DOHH2 (cell line): ENCODE data around the gene SOHLH2.

Experiments used
- H3F3A ChIP-seq: fragments of 200-600 bp; sonication (generic), shearing (Covaris generic); 2 replicates; pipeline ENCODE4 v1.6.0; 2016; ENCODE audit warnings: antibody characterized with exemption, mild to moderate bottlenecking; ENCODE audit not compliant: control insufficient read depth, insufficient read depth
- H3K27ac ChIP-seq: fragments of 200-600 bp; sonication (generic); 2 replicates; pipeline ENCODE4 v1.5.1; 2014; ENCODE audit warnings: low read depth, mild to moderate bottlenecking, low read length, moderate library complexity
- H3K27me3 ChIP-seq: fragments of 200-600 bp; sonication (generic); 2 replicates; pipeline ENCODE4 v1.6.1; 2014; ENCODE audit warnings: mild to moderate bottlenecking, low read length, mixed read lengths; ENCODE audit not compliant: control insufficient read depth
- H3K36me3 ChIP-seq: fragments of 200-600 bp; sonication (generic); 2 replicates; pipeline ENCODE4 v1.6.1; 2014; ENCODE audit warnings: mild to moderate bottlenecking, low read length, moderate library complexity, mixed read lengths; ENCODE audit not compliant: control insufficient read depth
- H3K4me1 ChIP-seq: fragments of 200-600 bp; sonication (generic); 2 replicates; pipeline ENCODE4 v1.6.1; 2014; ENCODE audit warnings: mild to moderate bottlenecking, low read length, mixed read lengths; ENCODE audit not compliant: control insufficient read depth
- H3K4me2 ChIP-seq: fragments of 200-600 bp; sonication (generic); 2 replicates; pipeline ENCODE4 v1.6.0; 2014; ENCODE audit warnings: mild to moderate bottlenecking, low read length, moderate library complexity
- H3K4me3 ChIP-seq: fragments of 200-600 bp; sonication (generic); 2 replicates; pipeline ENCODE4 v1.5.1; 2014; ENCODE audit warnings: mild to moderate bottlenecking, low read length, mixed read lengths
- H3K79me2 ChIP-seq: fragments of 200-600 bp; sonication (generic); 2 replicates; pipeline ENCODE4 v1.6.1; 2014; ENCODE audit warnings: mild to moderate bottlenecking, low read length, mixed read lengths; ENCODE audit not compliant: control insufficient read depth
- H3K9me2 ChIP-seq: fragments of 200-600 bp; sonication (generic); replicated peaks from 2 replicates; pipeline ENCODE4 v1.6.1; 2014; ENCODE audit warnings: mild to moderate bottlenecking, low read length, mixed read lengths; ENCODE audit not compliant: control insufficient read depth
- H3K9me3 ChIP-seq: fragments of 200-600 bp; sonication (generic); 2 replicates; pipeline ENCODE4 v1.6.1; 2014; ENCODE audit warnings: antibody characterized with exemption, low read length, mixed read lengths; ENCODE audit not compliant: control insufficient read depth, insufficient read depth
- H4K20me1 ChIP-seq: fragments of 200-600 bp; sonication (generic); 2 replicates; pipeline ENCODE4 v1.6.0; 2014; ENCODE audit warnings: low read depth, mild to moderate bottlenecking, antibody characterized with exemption, low read length, moderate library complexity; ENCODE audit not compliant: control insufficient read depth, insufficient read depth
- EZH2phosphoT487 ChIP-seq: fragments of 200-600 bp; sonication (generic); IDR thresholded peaks from 2 replicates; pipeline ENCODE4 v1.6.1; 2017; ENCODE audit warnings: borderline replicate concordance, mild to moderate bottlenecking, antibody characterized with exemption, low read length, moderate library complexity, mixed read lengths
- TF ChIP-seq, protein P1 (sequence below): fragments of 200-600 bp; sonication (generic); IDR thresholded peaks from one replicate; pipeline ENCODE4 v1.5.1; 2014; ENCODE audit warnings: antibody characterized with exemption, mild to moderate bottlenecking, low read depth, low read length; ENCODE audit not compliant: poor library complexity, severe bottlenecking

Gene SOHLH2

DNA sequence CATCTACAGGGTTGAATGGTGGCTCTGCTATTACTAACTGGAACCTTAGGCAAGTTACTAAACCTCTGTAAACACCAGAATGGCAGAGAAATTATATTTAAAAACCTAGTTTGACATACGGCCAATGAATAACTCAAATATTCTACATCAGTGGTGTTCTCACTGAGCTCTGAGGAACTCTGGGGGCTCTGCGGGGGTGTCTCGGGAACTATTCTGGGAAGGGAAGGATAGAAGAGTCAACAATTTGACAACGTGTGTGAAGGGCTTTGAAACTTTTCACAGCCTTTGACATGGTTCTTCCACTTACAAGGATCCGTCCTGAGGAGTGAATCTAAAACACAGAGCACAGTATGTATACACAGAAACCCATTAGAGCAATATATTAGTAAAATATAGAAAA is 38.7 kb downstream of the SOHLH2 start:
- Histone ChIP-seq H3K9me2 (no peaks in the 10 kb centered on the region), H3K9me3 (peaks cover 2% of the 10 kb centered on the region; the same call in 1 of the 2 replicates), H3F3A (no peaks in the 10 kb centered on the region), H3K4me1 (no peaks in the 10 kb centered on the region), H3K27ac (no peak overlapping the region), H3K4me3 (no peak overlapping the region), H4K20me1 (no peaks in the 10 kb centered on the region), H3K79me2 (no peaks in the 10 kb centered on the region), H3K36me3 (no peaks in the 10 kb centered on the region), H3K27me3 (no peaks in the 10 kb centered on the region), H3K4me2 (no peak overlapping the region)
- no peak for TF ChIP-seq EZH2phosphoT487
- TF ChIP-seq, protein P1, sequence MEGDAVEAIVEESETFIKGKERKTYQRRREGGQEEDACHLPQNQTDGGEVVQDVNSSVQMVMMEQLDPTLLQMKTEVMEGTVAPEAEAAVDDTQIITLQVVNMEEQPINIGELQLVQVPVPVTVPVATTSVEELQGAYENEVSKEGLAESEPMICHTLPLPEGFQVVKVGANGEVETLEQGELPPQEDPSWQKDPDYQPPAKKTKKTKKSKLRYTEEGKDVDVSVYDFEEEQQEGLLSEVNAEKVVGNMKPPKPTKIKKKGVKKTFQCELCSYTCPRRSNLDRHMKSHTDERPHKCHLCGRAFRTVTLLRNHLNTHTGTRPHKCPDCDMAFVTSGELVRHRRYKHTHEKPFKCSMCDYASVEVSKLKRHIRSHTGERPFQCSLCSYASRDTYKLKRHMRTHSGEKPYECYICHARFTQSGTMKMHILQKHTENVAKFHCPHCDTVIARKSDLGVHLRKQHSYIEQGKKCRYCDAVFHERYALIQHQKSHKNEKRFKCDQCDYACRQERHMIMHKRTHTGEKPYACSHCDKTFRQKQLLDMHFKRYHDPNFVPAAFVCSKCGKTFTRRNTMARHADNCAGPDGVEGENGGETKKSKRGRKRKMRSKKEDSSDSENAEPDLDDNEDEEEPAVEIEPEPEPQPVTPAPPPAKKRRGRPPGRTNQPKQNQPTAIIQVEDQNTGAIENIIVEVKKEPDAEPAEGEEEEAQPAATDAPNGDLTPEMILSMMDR: no peak

DNA sequence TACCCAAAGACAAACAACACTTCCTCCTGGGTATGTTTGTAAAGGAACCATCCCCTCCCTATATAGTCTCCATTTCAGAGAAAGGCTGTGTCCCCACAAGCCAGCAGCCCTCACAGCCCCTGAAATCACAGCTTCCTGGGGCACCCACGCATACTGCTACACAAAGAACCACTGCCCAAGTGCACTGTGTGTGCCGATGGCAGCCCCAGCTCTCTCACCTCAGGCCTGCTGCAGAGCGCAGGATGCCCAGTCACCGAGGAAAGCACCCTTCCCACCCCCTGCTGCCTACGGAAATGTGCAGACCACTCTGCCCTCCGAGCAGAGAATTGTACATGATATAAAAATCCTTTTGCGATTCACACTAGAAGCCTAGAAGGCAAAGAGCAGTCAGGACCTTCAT is 39.4 kb downstream of the SOHLH2 start:
- H3K27me3 ChIP-seq: no peaks in the 10 kb centered on the region
- H3K9me2 ChIP-seq: no peaks in the 10 kb centered on the region
- no peaks in the 10 kb centered on the region for H3F3A ChIP-seq
- H3K27ac ChIP-seq: no peak overlapping the region
- H4K20me1 ChIP-seq: no peaks in the 10 kb centered on the region
- peaks cover 5% of the 10 kb centered on the region; the same call in 1 of the 2 replicates for H3K9me3 ChIP-seq
- TF ChIP-seq, protein P1: no peak
- no peak for TF ChIP-seq EZH2phosphoT487
- no peaks in the 10 kb centered on the region for H3K36me3 ChIP-seq
- no peak overlapping the region for H3K4me3 ChIP-seq
- H3K4me2 ChIP-seq: no peak overlapping the region
- no peaks in the 10 kb centered on the region for H3K4me1 ChIP-seq
- H3K79me2 ChIP-seq: no peaks in the 10 kb centered on the region

DNA sequence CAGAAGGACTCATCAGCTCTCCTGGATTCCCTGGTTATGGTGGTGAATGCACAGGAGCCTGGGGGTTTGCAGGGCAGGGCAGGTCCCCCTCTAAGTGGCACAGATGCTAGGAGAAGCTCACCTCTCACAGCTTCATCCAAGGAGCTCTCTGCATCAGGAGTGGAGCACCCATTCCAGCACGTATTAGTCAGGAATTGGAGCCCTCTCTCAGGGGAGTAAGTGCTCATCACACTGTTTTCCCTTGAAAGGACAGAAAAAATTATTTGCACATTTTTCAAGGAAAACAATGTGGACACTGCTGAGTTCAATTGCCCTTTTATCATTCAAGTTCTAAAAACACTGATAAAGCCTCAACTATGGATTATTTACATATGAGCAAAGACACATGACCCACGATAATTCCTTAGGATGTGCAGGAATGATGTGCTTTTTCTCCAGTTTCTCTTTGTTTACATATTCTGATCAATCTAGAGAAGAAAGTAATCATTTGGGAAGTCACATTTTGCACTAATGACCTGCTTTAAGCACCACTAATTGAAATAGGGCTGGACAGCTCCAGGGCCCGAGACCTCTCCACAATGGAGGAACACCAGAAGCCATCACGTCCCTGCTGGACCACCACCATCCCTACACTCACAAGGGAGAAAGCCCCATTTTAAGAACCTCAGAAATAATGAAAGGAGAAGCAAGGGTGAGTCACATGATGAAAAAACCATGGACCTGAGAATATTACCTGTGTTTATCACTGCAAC is 40.6 kb downstream of the SOHLH2 start:
- Histone ChIP-seq H3K9me2 (no peaks in the 10 kb centered on the region), H4K20me1 (no peaks in the 10 kb centered on the region), H3K36me3 (no peaks in the 10 kb centered on the region), H3K9me3 (peaks cover 5% of the 10 kb centered on the region; the same call in 1 of the 2 replicates), H3K79me2 (no peaks in the 10 kb centered on the region), H3K27ac (no peak overlapping the region), H3K4me1 (no peaks in the 10 kb centered on the region), H3K4me2 (no peak overlapping the region), H3K4me3 (no peak overlapping the region), H3F3A (no peaks in the 10 kb centered on the region), H3K27me3 (no peaks in the 10 kb centered on the region)
- no peak for TF ChIP-seq EZH2phosphoT487
- TF ChIP-seq, protein P1: no peak
